Sigmoid colon (tissue), 7 donors: Measurements from ENCODE around the gene ANKRD18B. TPM values are rescaled to one million over a fixed set of nuclear protein-coding genes. Genes with fewer than 3 reads are reported as not detected.
"Not testable (repeated sequence)": the region's sequence is repeated elsewhere in the genome, so short reads cannot be mapped to it uniquely, and the experiment has no call there.

Source experiments
- DNase-seq: peaks from one replicate; pipeline ENCODE4 v3.0.0-alpha.2; 2019
- H3K27ac ChIP-seq, 4 donors: fragments of 200-600 bp; sonication (generic); one replicate each; pipeline ENCODE4 v1.5.1; 2016 to 2019; ENCODE audit warnings: mild to moderate bottlenecking in 1 of 4
- H3K27me3 ChIP-seq, 3 donors: fragments of 200-600 bp; sonication (generic); one replicate each; pipeline ENCODE4 v1.5.1; 2019; ENCODE audit warnings: mild to moderate bottlenecking in 1 of 3
- H3K36me3 ChIP-seq, 4 donors: fragments of 200-600 bp; sonication (generic); one replicate each; pipeline ENCODE4 v1.5.1; 2016 to 2019
- H3K4me1 ChIP-seq, 4 donors: fragments of 200-600 bp; sonication (generic); one replicate each; pipeline ENCODE4 v1.5.1; 2017 to 2019
- H3K4me3 ChIP-seq, 4 donors: fragments of 200-600 bp; sonication (generic); one replicate each; pipeline ENCODE4 v1.5.1; 2017 to 2019; ENCODE audit warnings: mild to moderate bottlenecking in 2 of 4, moderate library complexity in 1 of 4
- H3K9me3 ChIP-seq, 4 donors: fragments of 200-600 bp in 3 of 4; sonication (generic) in 3 of 4; one replicate each; pipeline versions ENCODE4 v1.5.1 to v1.6.1; 2013 to 2019
- EP300 ChIP-seq, 4 donors: sonication (generic); formaldehyde crosslinking; IDR thresholded peaks; one replicate each; pipeline ENCODE4 v1.6.1; 2017; ENCODE audit warnings: antibody characterized with exemption in 4 of 4
- POLR2A ChIP-seq, 2 donors: fragments of 450-650 bp; IDR thresholded peaks; one replicate each; pipeline ENCODE4 v1.6.1; 2016; ENCODE audit warnings: antibody characterized with exemption in 2 of 2, mild to moderate bottlenecking in 2 of 2, moderate library complexity in 2 of 2
- POLR2AphosphoS5 ChIP-seq, 4 donors: sonication (generic); formaldehyde crosslinking; IDR thresholded peaks; one replicate each; pipeline ENCODE4 v1.6.1; 2017; ENCODE audit warnings: antibody characterized with exemption in 4 of 4
- WGBS, 2 donors: extraction: QIAGEN DNeasy Blood & Tissue Kit; methylation state at CpG; one replicate each; pipeline ENCODE4 v1.1.7; 2013; 5-methylcytosine and 5-hydroxymethylcytosine counted together
- intact Hi-C: fragments of 100-400 bp; cut with DNase I; formaldehyde crosslinking; loops from one replicate; pipeline ENCODE4 v1.15.1; 2023
- polyA plus RNA-seq, 3 donors: library from polyadenylated mRNA; stranded (reverse); fragments of 200-250 nt; gene quantifications; one replicate each; pipeline ENCODE4 v1.2.3, GENCODE V29; 2013
- total RNA-seq, 4 donors: library from RNA; depleted of rRNA; stranded (reverse); fragments of >200 nt; gene quantifications; one replicate each; pipeline ENCODE4 v1.1.0, GENCODE V29; 2016
- TF ChIP-seq, protein P1 (sequence below), 4 experiments: fragments of 450-650 bp in 3 of 4; fragments of 200-600 bp in 1 of 4; IDR thresholded peaks; one replicate each; pipeline ENCODE4 v1.5.1; 2016 to 2019; ENCODE audit warnings: antibody characterized with exemption in 4 of 4, mild to moderate bottlenecking in 3 of 4, moderate library complexity in 2 of 4
- donor health status: healthy with polysubstance abuse.
- donor health status: Bipolar disorder and iron deficiency.
- donor health status: healthy.

The ANKRD18B gene
- total and polyA plus RNA-seq, 7 donors = under 0.01 to 0.60 TPM; not detected in 5

DNA sequence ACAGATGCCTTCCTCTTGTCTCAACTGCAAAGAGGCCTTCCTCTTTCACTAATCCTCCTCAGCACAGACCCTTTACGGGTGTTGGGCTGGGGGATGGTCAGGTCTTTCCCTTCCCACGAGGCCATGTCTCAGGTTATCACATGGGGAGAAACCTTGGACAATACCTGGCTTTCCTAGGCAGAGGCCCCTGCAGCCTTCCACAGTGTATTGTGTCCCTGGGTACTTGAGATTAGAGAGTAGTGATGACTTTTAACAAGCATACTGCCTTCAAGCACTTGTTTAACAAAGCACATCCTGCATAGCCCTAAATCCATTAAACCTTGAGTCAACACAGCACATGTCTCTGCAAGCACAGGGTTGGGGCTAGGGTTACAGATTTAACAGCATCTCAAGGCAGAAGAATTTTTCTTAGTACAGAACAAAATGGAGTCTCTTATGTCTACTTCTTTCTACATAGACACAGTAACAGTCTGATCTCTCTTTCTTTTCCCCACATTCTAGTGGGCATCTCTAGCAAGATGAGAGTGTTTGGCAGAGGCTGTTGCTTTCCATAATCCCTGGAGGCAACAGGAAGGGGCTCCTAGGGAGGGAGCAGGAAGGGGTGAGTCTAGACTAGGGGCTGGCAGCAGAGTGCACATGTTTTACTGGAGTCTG lies 8.6 kb upstream of the ANKRD18B start:
- not testable (repeated sequence) for H3K4me3 ChIP-seq, H3K4me1 ChIP-seq, H3K9me3 ChIP-seq, H3K27ac ChIP-seq, H3K36me3 ChIP-seq, H3K27me3 ChIP-seq, DNase-seq
- WGBS, 2 donors = 48 to 58% methylated on average over 2 of the region's 2 CpGs
- intact Hi-C loops = loop anchor here (5.0 kb wide), 1 partner anchor 138 kb away; no protein-coding TSS in a partner anchor

DNA sequence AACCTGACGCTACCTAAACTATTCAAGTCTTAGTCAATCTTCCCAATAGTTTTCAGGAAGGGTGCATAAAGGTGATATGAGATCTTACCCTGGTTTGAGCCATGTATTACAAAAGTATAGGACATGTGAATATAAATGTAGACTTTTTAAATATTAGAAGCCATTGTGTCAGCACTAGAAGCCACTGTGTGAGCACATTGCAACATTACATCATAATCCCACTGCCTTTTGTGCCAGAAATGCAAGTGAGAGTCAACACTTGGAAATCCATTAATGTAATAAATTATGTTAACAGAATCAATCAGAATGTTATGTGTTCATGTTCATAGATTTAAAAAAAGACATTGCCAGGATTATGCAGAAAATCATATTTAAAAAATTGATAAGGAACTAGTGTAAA lies 7.7 kb upstream of the ANKRD18B start:
- 100% methylated on average over 1 of the region's 1 CpG for WGBS, 2 donors
- H3K9me3 ChIP-seq, H3K4me3 ChIP-seq, H3K36me3 ChIP-seq, H3K27ac ChIP-seq, H3K4me1 ChIP-seq, H3K27me3 ChIP-seq, DNase-seq: not testable (repeated sequence)
- intact Hi-C loops = loop anchor here (5.0 kb wide), 1 partner anchor 139 kb away; no protein-coding TSS in a partner anchor

DNA sequence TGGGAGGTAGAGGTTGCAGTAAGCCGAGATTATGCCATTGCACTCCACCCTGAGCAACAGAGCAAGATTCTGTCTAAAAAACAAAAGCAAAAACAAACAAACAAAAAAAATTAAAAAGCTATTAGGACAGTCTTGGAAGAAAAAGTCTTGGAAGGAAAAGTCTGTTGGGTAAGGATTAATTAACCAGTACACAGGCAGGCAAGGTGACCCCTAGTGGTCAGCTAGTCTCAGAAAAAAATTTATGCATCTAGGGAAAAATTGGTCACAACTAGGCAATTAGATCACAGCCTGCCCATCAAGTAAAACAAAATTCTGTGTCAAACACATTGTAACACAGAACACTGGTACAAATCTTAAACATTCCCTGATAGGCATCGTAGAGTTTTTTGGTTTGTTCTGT lies 6.7 kb upstream of the ANKRD18B start:
- TF ChIP-seq, protein P1, sequence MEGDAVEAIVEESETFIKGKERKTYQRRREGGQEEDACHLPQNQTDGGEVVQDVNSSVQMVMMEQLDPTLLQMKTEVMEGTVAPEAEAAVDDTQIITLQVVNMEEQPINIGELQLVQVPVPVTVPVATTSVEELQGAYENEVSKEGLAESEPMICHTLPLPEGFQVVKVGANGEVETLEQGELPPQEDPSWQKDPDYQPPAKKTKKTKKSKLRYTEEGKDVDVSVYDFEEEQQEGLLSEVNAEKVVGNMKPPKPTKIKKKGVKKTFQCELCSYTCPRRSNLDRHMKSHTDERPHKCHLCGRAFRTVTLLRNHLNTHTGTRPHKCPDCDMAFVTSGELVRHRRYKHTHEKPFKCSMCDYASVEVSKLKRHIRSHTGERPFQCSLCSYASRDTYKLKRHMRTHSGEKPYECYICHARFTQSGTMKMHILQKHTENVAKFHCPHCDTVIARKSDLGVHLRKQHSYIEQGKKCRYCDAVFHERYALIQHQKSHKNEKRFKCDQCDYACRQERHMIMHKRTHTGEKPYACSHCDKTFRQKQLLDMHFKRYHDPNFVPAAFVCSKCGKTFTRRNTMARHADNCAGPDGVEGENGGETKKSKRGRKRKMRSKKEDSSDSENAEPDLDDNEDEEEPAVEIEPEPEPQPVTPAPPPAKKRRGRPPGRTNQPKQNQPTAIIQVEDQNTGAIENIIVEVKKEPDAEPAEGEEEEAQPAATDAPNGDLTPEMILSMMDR (IDR thresholded peaks at IDR 0.05) = peak in 3 of 4 experiments; percentile 23 to 52 (median 36)
- no peak for TF ChIP-seq POLR2AphosphoS5 (IDR thresholded peaks at IDR 0.05)
- no peak for TF ChIP-seq POLR2A (IDR thresholded peaks at IDR 0.05)
- TF ChIP-seq EP300 (IDR thresholded peaks at IDR 0.05) = no peak
- intact Hi-C loops = loop anchor here (5.0 kb wide), 1 partner anchor 140 kb away; no protein-coding TSS in a partner anchor
- H3K36me3 ChIP-seq = no peaks in the 10 kb centered on the region
- no peaks in the 10 kb centered on the region for H3K4me1 ChIP-seq
- H3K27ac ChIP-seq = no peak overlapping the region
- 79 to 85% methylated on average over 2 of the region's 2 CpGs for WGBS, 2 donors
- no peaks in the 10 kb centered on the region for H3K9me3 ChIP-seq
- peaks cover 0 to 10% (median 0%) of the 10 kb centered on the region in 3 donors for H3K27me3 ChIP-seq
- no peak overlapping the region for H3K4me3 ChIP-seq
- DNase-seq = no peak

DNA sequence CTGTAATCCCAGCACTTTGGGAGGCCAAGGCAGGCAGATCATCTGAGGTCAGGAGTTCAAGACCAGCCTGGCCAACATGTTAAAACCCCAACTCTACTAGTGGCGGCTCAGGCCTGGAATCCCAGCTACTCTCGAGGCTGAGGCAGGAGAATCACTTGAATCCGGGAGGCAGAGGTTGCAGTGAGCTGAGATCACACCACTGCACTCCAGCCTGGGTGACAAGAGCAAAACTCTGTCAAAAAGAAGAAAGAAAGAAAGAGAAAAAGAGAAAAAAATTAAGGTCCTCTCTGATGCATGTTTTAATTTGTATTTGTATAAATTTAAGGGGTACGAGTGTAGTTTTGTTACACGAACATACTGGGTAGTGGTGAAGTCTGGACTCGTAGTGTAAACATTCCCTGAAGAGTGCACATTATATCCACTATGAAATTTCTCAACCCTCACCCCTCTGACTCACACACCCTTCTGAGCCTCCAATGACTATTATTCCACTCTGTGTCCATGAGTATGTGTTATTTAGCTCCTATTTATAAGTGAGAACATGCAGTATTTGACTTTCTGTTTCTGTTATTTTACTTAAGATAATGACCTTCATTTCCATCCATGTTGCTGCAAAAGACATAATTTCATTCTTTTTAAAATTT lies 6.0 kb upstream of the ANKRD18B start:
- H3K9me3 ChIP-seq, H3K27ac ChIP-seq, DNase-seq, H3K4me3 ChIP-seq, H3K4me1 ChIP-seq, H3K36me3 ChIP-seq: not testable (repeated sequence)
- peaks cover 0 to 12% (median 0%) of the 10 kb centered on the region in 3 donors for H3K27me3 ChIP-seq
- 57 to 61% methylated on average over 6 of the region's 6 CpGs for WGBS, 2 donors
- intact Hi-C loops = loop anchor here (5.0 kb wide), 1 partner anchor 141 kb away; no protein-coding TSS in a partner anchor

DNA sequence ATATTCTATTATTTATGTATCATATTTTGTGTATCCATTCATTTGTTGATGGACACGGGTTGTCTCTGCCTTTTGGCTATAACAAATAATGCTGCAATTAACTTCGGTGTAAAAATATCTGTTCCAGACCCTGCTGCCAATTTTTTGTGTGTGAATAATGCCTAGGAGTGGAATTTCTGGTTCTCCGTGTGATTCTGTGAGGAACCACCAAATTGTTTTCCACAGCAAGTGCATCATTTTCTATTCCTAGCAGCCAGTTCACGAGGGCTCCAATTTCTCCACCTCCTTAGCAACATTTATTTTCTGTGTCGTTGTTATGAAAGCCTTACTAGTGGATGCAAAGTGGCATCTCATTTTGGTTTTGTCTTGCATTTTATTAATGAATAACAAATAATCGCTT lies 2.2 kb upstream of the ANKRD18B start:
- H3K4me3 ChIP-seq, H3K9me3 ChIP-seq, H3K36me3 ChIP-seq, intact Hi-C loops, DNase-seq, H3K27ac ChIP-seq: not testable (repeated sequence)
- H3K4me1 ChIP-seq = peaks cover 0 to 17% (median 16%) of the 10 kb centered on the region in 4 donors
- peaks cover 4 to 49% (median 22%) of the 10 kb centered on the region in 3 donors for H3K27me3 ChIP-seq
- WGBS, 2 donors = 59 to 79% methylated on average over 6 of the region's 6 CpGs

DNA sequence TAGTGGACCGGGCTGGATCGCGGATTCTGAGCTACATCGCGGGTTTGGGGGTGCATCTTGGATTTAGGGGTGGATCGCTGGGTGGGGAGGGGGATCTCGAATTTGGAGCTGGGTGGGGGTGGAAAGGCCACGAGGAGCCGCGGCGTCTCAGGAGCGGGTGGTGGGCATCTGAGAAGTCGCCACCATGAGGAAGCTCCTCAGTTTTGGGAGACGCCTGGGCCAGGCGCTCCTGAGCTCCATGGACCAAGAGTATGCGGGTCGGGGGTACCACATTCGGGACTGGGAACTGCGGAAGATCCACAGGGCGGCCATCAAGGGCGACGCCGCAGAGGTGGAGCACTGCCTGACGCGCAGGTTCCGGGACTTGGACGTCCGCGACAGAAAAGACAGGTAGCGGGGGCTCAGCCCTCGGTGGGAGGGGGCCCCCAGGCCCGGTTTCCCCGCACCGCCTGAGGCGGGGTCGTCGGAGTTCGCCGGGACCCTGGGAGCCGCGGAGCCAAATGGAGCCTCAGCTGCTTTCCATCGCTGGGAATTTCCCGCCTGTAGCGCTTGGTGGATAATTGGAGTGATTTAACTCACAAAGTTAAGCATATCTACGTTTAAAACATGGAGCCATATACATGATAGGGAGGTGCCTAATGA lies 376 bp downstream of the ANKRD18B start:
- intact Hi-C loops = no loop called here
- Histone ChIP-seq H3K27me3 (peaks cover 4 to 58% (median 22%) of the 10 kb centered on the region in 3 donors), H3K4me3 (peak overlapping the region; percentile 10 to 52 (median 38))

DNA sequence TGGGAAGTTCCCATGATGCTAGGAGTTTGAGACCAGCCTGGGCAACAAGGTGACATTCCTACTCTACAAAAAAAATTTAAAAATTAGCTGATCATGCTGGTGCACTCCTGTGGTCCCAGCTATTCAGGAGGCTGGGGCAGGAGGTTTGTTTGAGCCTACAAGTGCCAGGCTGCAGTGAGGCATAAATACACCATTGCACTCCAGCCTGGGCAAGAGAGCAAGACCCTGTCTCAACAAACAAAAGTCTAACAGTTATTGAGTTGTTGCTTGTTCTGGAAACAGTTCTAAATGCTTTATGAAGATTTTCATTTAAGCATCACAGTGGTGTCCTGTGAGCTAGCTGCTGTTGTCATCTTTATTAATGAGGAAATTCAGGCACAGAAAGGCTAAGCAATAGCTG lies 4.0 kb downstream of the ANKRD18B start:
- intact Hi-C loops, H3K36me3 ChIP-seq, DNase-seq, H3K4me3 ChIP-seq, H3K27ac ChIP-seq, H3K9me3 ChIP-seq: not testable (repeated sequence)
- peaks cover 4 to 46% (median 22%) of the 10 kb centered on the region in 3 donors for H3K27me3 ChIP-seq
- H3K4me1 ChIP-seq = peaks cover 0 to 17% (median 16%) of the 10 kb centered on the region in 4 donors

More for the DNA sequence above, 376 bp downstream of the ANKRD18B start:
- WGBS, 2 donors = 2 to 3% methylated on average over 45 of the region's 45 CpGs
- DNase-seq = no peak
- H3K4me1 ChIP-seq = peaks cover 0 to 17% (median 16%) of the 10 kb centered on the region in 4 donors
- H3K9me3 ChIP-seq = no peaks in the 10 kb centered on the region
- H3K27ac ChIP-seq = no peak overlapping the region
- TF ChIP-seq POLR2A (IDR thresholded peaks at IDR 0.05) (no peak), EP300 (IDR thresholded peaks at IDR 0.05) (no peak), POLR2AphosphoS5 (IDR thresholded peaks at IDR 0.05) (no peak)
- TF ChIP-seq, protein P1 (IDR thresholded peaks at IDR 0.05) = no peak
- no peaks in the 10 kb centered on the region for H3K36me3 ChIP-seq

DNA sequence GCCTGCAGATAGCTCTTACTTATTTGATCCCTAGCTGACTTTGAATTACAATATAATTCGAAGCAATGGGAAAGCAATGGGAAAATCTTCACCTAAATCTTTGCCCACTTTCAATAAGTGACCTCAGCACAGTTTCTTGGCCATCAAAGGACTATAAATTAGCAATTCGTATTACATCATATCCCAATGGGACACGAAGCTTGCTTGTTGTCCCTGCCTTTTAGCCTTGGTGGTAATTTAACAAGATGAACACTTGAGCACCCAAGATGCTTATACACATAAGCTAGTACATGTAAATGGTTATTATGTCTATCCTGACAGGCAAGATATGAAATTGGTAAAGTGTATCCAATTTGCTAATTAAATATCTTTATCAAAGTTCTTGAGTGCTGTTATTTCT lies 9.9 kb downstream of the ANKRD18B start:
- DNase-seq, H3K27me3 ChIP-seq, H3K4me1 ChIP-seq, intact Hi-C loops, H3K9me3 ChIP-seq, H3K36me3 ChIP-seq, H3K4me3 ChIP-seq, H3K27ac ChIP-seq: not testable (repeated sequence)
- 57 to 78% methylated on average over 3 of the region's 3 CpGs for WGBS, 2 donors
